ENCODE measurements around the gene FAM177B.
A peak's percentile ranks its signal among the peaks of the same experiment; 100 is the strongest.

FAM177B gene

DNA sequence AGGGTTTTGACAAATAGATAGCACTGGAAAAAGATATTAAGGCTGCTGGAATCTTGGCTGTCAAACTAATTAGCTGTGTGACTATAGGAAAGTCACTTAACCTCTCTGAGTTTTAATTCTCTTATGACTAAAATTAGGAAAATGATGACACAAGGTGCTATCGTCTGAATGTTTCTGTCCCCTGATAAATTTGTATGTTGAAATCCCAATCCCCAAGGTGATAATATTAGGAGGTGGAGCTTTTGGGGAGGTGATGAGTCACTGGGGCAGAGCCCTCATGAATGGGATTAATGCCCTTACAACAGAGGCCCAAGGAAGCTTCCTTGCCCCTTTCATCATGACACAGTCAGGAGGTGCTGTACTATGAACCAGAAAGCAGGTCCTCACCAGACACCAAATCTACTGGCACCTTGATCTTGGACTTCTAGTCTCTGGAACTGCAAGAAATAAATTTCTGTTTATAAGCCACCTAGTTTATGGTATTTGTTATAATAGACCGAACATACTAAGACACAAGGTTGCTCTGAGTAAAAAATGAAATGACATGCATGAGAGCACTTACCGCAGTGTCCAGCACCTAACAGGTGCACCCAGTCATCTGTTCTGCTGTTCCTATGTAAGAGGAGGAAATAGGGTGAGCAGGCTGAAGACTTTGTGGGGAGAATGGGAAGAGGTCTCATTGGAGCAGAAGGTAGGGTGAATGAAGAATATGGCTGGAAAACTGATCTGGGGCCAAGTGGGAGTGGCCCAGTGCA is 51.6 kb downstream of the FAM177B start:
- no peak for DNase-seq

DNA sequence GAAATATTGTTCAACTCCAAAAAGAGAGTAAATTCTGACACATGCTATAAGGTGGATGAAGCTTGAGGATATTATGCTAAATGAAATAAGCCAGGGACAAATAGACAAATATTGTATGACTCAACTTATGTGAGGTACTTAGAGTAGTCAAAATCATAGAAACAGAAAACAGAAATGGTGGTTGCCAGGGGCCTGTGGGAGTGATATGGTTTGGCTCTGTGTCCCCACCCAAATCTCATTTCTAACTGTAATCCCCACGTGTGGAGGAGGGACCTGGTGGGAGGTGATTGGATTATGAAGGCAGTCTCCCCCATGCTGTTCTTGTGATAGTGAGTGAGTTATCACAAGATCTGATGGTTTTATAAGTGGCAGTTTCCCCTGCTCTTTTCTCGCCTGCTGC is 53.1 kb downstream of the FAM177B start:
- no peak for DNase-seq

DNA sequence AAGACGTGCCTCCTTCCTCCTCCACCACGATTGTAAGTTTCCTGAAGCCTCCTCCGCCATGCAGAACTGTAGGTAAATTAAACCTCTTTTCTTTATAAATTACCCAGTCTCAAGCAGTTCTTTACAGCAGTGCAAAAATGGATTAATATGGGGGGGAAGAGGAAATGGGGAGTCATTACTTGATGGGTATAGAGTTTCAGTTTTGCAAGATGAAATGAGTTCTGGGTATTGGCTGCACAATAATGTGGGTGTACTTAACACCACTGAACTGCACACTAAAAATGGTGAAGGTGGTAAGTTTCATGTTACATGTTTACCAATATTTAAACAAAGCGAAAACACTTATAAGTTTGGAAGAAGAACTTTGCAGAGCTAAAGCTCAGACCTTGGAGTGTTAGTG is 53.5 kb downstream of the FAM177B start:
- DNase-seq: no peak

DNA sequence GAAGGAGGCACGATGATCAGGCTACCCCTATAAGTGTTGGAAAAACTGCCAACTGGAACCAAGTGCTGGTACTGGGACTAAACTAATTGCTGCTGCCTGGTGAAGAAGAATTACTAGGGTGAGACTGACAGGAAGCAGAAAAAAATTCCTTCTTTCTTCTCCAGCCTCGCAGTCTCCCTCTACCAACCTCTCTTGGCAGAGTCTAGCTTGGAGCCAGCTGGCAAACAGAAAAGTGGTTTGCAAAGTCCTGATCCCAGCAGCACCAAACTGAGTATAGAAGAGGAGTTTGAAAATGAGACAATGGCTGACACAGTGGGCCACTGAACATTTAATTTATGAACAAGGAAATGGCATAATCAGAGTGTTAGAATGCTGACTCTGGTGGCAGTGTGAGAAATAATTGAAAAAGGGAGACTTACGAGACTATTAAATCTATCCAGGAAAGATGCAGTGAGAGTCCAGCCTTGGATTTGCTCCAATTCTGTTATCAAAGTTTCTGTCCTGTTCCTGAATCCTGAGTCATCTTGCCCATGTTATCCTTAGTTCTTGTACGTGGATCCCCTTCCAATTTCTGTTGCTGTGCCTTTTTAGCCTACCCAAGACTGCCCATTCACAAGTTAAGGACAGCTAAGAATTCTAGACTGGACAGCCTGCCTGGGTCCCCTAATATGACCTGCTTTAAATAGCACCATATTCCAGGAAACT is 54.2 kb downstream of the FAM177B start:
- no peak for DNase-seq

DNA sequence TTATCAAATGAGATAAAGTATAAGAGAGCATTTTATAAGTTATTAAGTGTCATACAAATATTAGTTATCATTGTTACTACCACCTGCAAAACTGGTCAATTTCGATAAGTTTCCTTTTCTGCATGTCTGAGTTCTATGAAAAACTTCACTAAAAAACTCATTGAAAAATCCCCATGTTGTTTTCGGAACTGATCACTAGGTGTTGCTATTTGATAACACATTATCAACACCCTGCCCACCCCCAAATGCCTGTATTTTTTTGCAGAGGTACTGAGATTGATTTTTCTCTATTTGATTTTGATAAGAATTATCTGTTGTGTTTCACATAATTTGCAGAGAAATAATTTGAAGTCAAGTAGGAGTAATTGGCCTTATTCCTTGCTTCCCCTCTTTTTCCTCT is 55.7 kb downstream of the FAM177B start:
- DNase-seq: peak; percentile 18

DNA sequence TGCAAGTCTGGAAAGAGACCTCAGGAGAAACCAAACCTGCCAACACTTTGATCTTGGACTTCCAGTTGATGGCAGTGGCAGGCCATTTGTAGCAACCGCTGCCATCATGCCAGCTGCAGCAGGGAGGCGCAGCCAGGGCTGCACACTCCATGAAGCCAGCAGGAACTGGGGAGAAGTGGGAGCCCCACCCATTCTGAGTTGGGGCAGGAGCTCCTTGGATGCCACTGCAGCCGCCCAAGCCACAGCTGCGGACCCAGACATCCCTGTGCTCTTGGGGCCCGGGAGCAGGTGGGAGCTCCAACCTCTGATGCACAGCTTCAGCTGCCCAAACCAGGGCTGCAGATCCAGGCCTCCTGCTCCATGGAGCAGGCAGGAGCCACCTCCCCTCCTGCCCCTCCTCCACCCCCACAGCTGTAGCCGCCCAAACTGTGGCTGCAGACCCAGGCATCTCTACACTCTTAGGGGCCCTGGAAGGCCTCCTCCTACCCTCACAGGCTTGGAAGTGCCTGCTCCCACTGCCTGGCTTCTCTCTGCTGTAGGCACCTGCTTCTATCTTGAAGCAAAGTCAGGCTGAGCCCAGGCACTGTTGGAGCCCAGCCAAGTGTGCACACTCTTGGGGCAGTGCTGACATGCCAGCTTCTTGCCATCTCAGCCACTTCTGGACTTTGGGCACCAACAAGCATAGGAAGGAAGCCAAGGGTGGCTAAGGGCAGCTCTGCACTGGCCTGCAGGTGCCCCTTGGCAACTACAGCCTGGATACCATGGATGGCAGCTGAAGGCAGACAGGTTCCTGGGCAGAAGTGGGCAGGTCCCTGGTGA is 57.9 kb downstream of the FAM177B start:
- no peak for DNase-seq

DNA sequence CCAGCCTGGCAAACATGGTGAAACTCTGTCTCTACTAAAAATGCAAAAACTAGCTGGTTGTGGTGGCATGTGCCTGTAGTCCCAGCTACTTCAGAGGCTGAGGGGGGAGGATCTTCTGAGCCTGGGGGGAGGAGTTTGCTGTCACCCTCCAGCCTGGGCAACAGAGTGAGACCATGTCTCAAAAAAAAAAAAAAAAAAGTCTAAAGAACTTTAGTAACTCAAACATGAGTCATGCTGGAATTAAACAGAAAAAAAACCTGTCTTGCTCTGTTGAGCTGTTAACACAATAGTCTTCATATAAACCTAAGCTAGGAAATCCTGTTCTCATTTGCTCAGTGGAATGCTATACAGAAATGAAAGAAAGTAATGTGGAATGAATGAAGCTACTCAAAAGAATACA is 61.1 kb downstream of the FAM177B start:
- DNase-seq: no peak

DNA sequence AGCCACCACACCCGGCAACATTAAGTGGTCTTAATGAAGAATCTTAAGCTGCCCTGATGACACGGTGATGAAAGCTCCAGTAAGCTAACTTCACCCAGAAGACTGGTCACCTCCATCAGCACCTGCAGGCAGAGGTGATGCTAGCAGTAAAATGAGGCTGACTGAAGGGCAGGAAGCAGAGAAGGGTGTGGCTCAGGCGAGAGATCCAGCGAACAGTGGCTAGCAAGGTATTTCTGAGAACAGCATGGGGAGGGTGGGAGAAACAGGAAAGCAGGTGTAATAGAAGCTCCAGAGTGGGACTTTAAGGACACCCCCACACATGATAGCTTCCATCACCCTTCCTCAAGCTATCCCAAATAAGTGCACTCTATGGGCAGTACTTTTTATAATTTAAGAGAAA is 62.0 kb downstream of the FAM177B start:
- no peak for DNase-seq

All from NCI-H748 treated with DMSO at 0.1 percent for 48 hours (cell line).